Stimulated activated CD8-positive, alpha-beta memory T cell treated with anti-CD3 and anti-CD28 coated beads, Interleukin-15, amount 100 ng/mL, for 1 hour (primary cell): ENCODE measurements around the gene NEDD4.
A peak's percentile ranks its signal among the peaks of the same experiment; 100 is the strongest.
"Not testable (repeated sequence)": the region's sequence is repeated elsewhere in the genome, so short reads cannot be mapped to it uniquely, and the experiment has no call there.

Experiments
- DNase-seq: peaks from one replicate; pipeline ENCODE4 v3.0.0-alpha.2; 2020; ENCODE audit warnings: low read depth

The NEDD4 gene

GRCh38 chr15:55824857-55825613 is 168.4 kb downstream of the NEDD4 start:
- no peak for DNase-seq

DNA sequence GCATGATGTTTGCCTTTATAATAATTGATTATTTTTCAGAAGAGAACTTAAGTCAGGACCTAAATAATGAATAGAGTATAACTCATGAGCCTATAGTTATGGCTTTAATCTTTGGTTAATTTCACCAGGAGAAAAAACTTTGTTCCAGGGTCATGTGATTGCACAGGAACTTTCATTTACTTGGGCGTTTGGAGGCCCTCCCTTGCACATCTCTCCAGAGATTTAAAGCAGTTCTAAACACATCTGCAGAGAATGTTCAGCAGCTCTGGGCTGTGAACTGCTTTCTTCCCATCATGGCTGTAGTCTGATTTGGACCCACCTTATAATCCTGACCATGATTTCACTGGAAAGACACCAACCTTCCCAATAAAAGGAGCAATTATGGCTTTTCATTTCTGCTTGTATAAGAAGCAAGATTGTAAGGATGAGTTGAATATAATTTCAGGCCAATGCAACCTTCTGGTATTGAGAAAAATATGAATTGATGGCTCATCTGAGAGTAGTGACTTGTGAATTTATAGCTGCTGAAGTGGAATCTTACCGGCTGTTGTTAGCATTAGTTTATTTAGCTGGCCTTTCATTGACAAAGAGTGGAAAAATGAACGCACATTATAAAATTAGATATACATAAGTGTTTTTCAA is 169.6 kb downstream of the NEDD4 start:
- no peak for DNase-seq

DNA sequence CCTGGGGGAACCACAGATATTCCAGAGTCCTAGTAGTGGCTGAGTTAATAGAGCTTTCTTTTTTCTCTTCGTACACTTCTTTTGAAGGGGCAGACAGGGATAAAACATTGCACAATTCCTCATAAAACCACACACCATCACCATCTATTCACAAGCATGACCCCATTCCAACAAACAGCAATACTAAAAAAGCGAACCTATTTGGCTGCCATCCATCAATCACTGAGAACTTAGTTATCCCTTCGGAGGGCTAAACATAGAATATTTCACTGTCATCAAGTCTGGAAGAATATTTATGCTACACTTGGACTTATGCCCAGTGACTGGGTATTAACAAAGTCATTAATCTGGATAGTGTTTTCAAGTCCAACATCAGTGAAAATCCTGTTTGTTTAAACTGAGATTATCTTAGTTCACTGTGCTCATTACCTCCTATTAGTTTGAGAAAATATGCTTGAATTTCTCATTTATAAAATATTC is 170.2 kb downstream of the NEDD4 start:
- DNase-seq = no peak

- DNase-seq = not testable (repeated sequence)
Observed at GRCh38 chr15:55821740-55822139, 171.7 kb downstream of the NEDD4 start.

GRCh38 chr15:55820043-55820442 is 173.4 kb downstream of the NEDD4 start:
- no peak for DNase-seq

DNA sequence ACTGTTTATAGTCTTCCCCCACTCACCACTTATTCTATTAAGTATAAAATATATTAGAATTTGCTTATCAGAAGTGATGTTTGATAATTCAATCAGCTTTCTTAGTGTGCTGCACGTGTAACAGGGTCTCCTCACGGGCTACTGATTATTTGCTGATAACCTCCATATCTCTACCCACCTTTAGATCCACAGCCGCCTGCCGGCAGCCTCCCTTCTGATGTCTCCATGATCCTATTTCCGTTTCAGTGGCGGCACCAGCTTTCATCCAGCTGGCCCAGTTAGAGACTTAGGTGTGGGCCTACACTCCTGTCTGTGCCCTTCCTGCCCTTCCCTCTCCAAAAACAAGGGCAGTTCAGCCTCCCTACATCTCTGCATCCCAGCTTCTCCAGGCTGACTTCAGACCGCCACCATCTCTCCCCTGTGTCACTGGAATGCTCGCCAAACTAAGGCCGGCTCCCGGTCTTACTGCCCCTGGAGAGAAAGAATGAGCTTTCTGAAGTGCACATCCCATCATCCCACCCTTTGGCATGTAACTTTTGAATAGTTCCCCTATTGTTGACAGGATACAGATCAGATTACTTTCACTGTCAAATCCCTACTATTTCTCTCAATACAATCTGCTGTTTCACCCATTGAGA is 173.9 kb downstream of the NEDD4 start:
- no peak for DNase-seq

DNA sequence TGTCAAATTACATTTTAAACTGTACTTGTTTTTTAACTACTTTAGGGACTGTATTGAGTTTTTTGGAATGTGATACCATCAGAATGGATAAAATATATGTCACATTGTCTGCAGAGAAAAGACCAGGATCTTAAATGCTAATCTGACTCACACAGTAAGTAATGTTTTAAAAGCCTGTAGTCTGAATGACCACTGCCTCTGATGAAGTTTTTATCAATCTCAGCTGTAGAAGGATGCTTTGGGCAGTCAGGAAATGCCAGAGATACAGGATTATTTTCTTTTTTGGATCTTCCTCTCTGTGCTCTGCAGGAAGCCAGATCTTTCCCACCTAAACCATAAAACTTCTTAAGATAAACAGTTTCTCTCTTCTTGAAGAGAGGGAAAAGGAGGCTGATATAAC is 177.4 kb downstream of the NEDD4 start:
- no peak for DNase-seq

- DNase-seq = no peak
Observed at GRCh38 chr15:55802600-55803376, 190.6 kb downstream of the NEDD4 start.

DNA sequence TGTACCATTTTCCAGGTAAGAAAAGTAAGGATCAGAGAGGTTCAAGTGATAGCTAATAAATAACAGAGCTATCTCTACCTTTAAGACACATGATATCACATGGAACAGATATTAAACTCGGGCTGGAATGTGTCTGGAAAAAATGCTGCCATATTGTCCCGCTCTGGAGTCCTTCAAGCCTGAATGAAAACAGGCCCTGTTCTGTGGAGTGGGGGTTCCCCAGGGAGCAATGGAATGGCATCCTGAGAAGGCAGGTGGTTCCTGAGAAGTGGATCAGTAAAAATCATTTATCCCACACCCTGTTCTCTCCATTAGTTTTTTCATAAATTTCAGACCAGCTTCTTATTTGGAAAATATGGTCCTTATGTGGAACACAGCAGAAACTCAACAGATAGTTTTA is 193.2 kb downstream of the NEDD4 start:
- DNase-seq = no peak

DNA sequence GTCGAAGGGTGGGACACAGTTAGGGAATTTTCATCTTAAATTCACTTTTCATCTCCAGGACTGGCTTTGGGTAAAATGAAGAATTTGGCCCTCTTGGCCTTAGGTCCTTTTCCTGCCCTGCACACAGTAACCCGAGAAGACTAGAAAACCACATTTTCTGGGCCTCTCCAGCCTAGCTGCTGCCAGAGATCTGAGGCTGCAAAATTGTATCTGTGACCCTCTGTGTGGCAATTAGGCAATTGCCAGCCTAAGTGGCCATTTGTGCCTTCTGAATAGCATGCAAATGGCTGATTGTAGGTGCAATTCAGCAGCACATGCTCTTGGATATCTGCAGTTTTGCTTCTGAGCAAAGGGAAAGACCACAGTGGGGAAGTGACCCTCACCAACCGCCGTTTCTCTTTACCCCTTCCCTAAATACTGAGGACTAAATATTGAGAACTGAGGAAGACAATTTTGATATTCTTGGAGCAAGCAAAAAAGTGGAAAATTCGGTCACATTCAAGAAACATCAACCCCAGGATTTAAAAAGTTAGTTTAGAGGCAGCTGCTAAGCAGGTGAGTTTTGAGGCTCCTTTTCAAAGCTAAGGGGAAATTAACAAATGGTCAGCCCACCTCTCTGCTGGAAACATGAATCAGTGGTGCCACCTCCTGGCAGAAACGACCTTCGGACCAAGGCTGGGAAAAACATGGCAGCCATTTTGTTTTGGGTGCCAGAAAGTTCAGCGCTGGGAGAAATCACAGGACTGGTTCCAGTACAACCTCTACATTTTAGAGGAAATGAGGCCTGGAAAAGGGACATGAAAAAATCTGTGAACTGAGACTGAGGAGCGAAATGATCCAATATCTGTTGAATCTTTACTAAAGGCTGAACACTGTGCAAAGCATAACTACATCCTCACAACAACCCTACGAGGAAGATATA is 193.9 kb downstream of the NEDD4 start:
- no peak for DNase-seq

DNA sequence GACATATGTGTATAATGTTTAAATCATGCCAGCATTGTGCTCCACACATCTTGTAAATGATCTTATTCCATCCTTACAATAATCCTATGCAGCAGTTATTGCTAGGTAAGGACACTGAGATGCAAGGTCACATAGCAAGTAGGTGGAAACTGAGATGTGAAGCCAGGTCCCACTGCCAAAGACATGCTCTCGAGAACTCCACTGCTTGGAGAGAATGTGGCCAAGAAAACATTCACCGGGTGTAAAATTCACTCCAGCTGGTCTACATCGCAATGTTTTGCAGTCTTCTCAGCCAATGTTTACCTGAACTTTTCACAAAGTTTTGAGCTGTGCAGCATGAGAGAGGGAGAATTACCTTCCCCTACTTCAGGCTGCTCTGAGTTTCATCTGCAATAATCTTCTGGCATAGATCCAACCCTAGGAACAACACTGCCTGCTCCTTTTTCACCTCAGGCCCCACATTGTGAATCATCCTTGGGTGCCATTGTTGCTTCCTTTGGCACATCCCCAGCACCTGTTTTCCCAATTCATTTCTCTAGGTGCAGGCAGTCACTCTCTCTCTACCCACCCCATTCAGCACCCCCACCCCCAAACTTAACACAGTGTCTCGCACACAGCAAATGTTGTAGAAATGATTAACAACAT is 197.0 kb downstream of the NEDD4 start:
- DNase-seq = no peak

- DNase-seq = no peak
Observed at GRCh38 chr15:55795031-55795430, 198.4 kb downstream of the NEDD4 start.

GRCh38 chr15:55791551-55792400 is 201.6 kb downstream of the NEDD4 start:
- no peak for DNase-seq

DNA sequence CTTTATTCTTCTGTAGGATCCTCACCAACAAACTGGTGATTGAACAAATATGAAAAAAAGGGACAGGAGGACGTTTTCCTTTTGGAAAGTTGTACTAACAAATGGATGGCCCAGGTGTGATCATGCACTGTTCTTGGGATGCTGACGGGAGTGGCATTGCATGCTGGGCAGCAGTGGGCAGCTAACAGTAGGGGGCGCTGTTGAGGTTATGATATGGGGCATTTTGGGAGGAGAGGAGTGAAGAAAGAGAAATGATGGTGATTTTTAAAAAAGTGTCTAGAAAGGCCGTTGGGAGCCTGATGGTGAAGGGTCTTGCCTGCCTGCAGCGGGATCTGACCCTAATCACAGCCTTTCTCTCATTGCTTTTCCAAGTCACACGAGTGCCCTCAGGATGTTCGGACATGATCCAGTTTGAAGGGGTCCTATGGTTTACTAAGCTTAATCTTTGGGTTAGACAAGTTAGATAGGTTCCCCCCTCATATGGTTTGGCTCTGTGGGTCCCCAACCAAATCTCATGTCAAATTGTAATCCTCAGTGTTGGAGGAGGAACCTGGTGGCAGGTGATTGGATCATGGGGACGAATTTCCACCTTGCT is 204.2 kb downstream of the NEDD4 start:
- peak; percentile 13 for DNase-seq

- no peak for DNase-seq
Observed at GRCh38 chr15:55786341-55786740, 207.1 kb downstream of the NEDD4 start.

DNA sequence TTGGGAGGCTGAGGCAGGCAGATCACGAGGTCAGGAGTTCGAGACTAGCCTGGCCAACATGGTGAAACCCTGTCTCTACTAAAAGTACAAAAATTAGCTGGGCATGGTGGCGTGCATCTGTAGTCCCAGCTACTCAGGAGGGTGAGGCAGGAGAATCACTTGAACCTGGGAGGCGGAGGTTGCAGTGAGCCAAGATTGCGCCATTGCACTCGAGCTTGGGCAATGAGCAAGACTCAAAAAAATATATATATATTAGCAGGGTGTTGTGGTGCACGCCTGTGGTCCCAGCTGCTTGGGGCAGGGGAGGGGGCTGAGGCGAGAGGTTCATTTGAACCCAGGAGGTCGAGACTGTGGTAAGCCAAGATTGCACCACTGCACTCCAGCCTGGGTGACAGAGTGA is 207.8 kb downstream of the NEDD4 start:
- not testable (repeated sequence) for DNase-seq

GRCh38 chr15:55784286-55784685 is 209.1 kb downstream of the NEDD4 start:
- DNase-seq = no peak

DNA sequence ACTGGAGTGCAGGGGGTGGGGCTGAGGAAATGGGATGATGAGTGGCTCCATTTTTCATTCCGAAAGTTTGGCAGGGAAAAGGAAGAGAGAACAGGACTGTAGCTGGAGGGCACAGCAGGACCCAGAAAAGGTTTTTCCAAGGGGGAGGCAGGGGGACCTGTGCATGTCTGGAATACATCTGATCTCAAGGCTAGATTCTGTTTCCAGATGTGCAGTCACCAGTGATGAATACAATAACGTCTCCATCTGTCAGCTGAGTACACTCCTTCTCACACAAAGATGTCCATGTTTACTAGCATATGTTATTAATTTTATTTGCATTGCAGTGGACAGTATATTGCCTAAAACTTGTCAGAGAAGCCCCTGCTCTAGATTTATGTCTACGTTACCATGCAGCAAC is 210.5 kb downstream of the NEDD4 start:
- no peak for DNase-seq

DNA sequence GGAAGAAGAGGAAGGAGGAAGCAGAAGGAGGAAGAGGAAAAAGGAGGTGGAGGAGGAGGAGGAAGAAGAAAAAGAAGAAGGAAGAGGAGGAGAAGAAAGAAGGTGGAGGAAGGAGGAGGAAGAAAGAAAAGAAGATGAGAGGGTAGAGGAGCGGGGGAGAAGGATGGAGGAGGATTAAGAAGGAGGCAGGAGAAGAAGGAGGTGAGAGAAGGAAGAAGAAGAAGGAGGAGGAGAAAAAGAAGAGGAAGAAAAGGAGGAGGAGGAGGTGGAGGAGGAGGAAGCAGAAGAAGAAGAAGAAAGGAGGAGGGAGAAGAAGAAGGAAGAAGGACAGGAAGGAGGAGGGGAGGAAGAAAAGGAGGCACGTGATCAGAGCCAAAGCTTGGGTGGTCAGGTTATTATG is 213.1 kb downstream of the NEDD4 start:
- no peak for DNase-seq
